ENCODE measurements around the gene ASXL3.

ASXL3 gene

GRCh38 chr18:33584548-33585430 is 6.8 kb downstream of the ASXL3 start:
- no peak for DNase-seq (ENCODE audit: low read depth)

GRCh38 chr18:33585431-33585775 is 7.4 kb downstream of the ASXL3 start:
- no peak overlapping the region for H3K9ac ChIP-seq (ENCODE audit: low read length)
- peaks cover 2% of the 10 kb centered on the region for H3K27me3 ChIP-seq (replicated peaks; ENCODE audit: control insufficient read depth, insufficient read depth, low read length)
- H3K4me3 ChIP-seq (ENCODE audit: low read length), result no peak overlapping the region
- DNase-seq (ENCODE audit: low read depth), result no peak
- H3K4me1 ChIP-seq (ENCODE audit: control insufficient read depth, insufficient read depth, low read length), result no peaks in the 10 kb centered on the region
- no peaks in the 10 kb centered on the region for H3K36me3 ChIP-seq (ENCODE audit: control insufficient read depth, insufficient read depth, low read length, severe bottlenecking)
- H3K9me3 ChIP-seq (ENCODE audit: control insufficient read depth, low read length), result no peaks in the 10 kb centered on the region

More at GRCh38 chr18:33584548-33585430, 6.8 kb downstream of the ASXL3 start:
- H3K27me3 ChIP-seq (replicated peaks; ENCODE audit: control insufficient read depth, insufficient read depth, low read length), result peaks cover 2% of the 10 kb centered on the region
- H3K4me1 ChIP-seq (ENCODE audit: control insufficient read depth, insufficient read depth, low read length), result no peaks in the 10 kb centered on the region
- no peaks in the 10 kb centered on the region for H3K36me3 ChIP-seq (ENCODE audit: control insufficient read depth, insufficient read depth, low read length, severe bottlenecking)
- H3K9me3 ChIP-seq (ENCODE audit: control insufficient read depth, low read length), result no peaks in the 10 kb centered on the region
- H3K9ac ChIP-seq (ENCODE audit: low read length), result no peak overlapping the region
- no peak overlapping the region for H3K4me3 ChIP-seq (ENCODE audit: low read length)

- no peaks in the 10 kb centered on the region for H3K4me1 ChIP-seq (ENCODE audit: control insufficient read depth, insufficient read depth, low read length)
Measured at GRCh38 chr18:33588361-33588760, 10.3 kb downstream of the ASXL3 start.

GRCh38 chr18:33593261-33593660 is 15.2 kb downstream of the ASXL3 start:
- no peaks in the 10 kb centered on the region for H3K36me3 ChIP-seq (ENCODE audit: control insufficient read depth, insufficient read depth, low read length, severe bottlenecking)
- H3K27me3 ChIP-seq (replicated peaks; ENCODE audit: control insufficient read depth, insufficient read depth, low read length), result no peaks in the 10 kb centered on the region
- no peak overlapping the region for H3K4me3 ChIP-seq (ENCODE audit: low read length)
- H3K9ac ChIP-seq (ENCODE audit: low read length), result no peak overlapping the region
- no peaks in the 10 kb centered on the region for H3K9me3 ChIP-seq (ENCODE audit: control insufficient read depth, low read length)
- no peak for DNase-seq (ENCODE audit: low read depth)
- peaks cover 10% of the 10 kb centered on the region for H3K4me1 ChIP-seq (ENCODE audit: control insufficient read depth, insufficient read depth, low read length)

More at GRCh38 chr18:33588361-33588760, 10.3 kb downstream of the ASXL3 start:
- Histone ChIP-seq H3K36me3 (ENCODE audit: control insufficient read depth, insufficient read depth, low read length, severe bottlenecking) (no peaks in the 10 kb centered on the region), H3K4me3 (ENCODE audit: low read length) (no peak overlapping the region), H3K9ac (ENCODE audit: low read length) (no peak overlapping the region), H3K9me3 (ENCODE audit: control insufficient read depth, low read length) (no peaks in the 10 kb centered on the region), H3K27me3 (replicated peaks; ENCODE audit: control insufficient read depth, insufficient read depth, low read length) (peaks cover 2% of the 10 kb centered on the region)
- no peak for DNase-seq (ENCODE audit: low read depth)

DNA sequence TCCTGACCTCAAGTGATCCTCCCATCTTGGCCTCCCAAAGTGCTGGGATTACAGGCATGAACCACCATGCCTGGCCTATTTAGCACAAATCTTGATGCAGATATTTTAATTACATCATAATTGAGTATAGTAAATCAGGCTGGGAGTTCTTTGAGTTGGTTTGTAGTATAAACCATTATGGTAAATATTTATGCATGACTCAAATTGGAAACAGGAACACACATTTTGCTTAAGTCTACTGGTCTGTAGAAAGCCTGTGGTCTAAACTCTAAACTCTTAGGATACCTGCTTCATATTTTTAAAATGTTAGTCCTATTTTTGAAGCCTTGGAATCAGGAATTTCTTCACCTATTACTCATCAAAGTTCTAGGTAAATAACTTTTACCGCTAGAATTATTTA is 16.8 kb downstream of the ASXL3 start:
- H3K9ac ChIP-seq (ENCODE audit: low read length), result no peak overlapping the region
- peaks cover 10% of the 10 kb centered on the region for H3K4me1 ChIP-seq (ENCODE audit: control insufficient read depth, insufficient read depth, low read length)
- no peak overlapping the region for H3K4me3 ChIP-seq (ENCODE audit: low read length)
- H3K9me3 ChIP-seq (ENCODE audit: control insufficient read depth, low read length), result no peaks in the 10 kb centered on the region
- DNase-seq (ENCODE audit: low read depth), result no peak
- H3K36me3 ChIP-seq (ENCODE audit: control insufficient read depth, insufficient read depth, low read length, severe bottlenecking), result no peaks in the 10 kb centered on the region
- H3K27me3 ChIP-seq (replicated peaks; ENCODE audit: control insufficient read depth, insufficient read depth, low read length), result no peaks in the 10 kb centered on the region

DNA sequence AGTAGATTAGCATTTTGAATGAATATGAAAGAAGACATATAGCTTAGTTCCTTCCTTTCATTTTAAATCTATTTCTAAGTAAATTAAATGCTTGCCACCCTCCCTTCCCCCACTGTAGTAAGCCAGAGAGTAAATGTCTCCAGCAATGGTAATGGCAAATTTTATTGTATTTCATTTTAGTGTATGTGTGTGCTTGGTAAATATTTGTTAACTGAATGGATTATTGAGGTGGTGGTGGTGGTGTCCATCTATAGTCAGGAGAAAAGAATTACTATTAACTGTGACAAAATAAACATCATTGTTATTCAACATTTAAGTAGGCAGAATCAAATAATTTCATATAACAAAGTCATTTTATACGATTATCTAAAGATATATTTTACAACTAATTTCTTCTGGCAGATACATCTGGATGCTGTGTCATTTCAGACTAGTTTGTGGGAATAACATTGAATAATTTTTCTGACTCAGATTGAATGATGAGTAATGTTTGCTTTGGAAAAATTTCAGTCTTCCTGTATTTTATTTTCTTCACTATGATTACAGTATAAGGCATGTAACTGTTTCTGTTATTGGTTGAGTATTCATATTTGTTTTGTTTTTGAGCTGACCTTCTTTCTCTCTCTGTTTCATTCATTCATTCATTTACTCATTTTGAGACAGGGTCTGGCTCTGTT is 18.3 kb downstream of the ASXL3 start:
- DNase-seq (ENCODE audit: low read depth), result peak; percentile 65
- Histone ChIP-seq H3K9ac (ENCODE audit: low read length) (no peak overlapping the region), H3K4me3 (ENCODE audit: low read length) (no peak overlapping the region), H3K27me3 (replicated peaks; ENCODE audit: control insufficient read depth, insufficient read depth, low read length) (no peaks in the 10 kb centered on the region), H3K36me3 (ENCODE audit: control insufficient read depth, insufficient read depth, low read length, severe bottlenecking) (no peaks in the 10 kb centered on the region), H3K4me1 (ENCODE audit: control insufficient read depth, insufficient read depth, low read length) (peaks cover 10% of the 10 kb centered on the region), H3K9me3 (ENCODE audit: control insufficient read depth, low read length) (no peaks in the 10 kb centered on the region)

DNA sequence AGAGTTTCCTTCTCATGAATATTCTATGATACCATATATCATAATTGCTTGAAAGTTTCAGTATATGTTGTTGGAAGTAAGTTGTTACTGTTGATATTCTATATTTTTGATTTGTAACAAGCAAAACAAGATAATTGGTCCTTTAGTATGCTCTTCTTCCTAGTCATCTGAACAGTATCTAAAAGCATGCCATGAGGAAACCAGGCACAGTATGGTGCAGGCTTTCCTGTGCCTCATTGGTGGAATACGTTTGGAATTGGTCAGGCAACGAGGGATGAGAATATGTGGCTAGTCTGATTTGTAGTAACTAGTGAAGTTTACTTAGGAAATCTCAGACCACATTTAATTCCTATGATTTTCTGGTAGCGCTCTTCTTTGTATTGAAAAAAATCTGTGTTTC is 22.8 kb downstream of the ASXL3 start:
- Histone ChIP-seq H3K4me1 (ENCODE audit: control insufficient read depth, insufficient read depth, low read length) (peaks cover 9% of the 10 kb centered on the region), H3K9me3 (ENCODE audit: control insufficient read depth, low read length) (no peaks in the 10 kb centered on the region), H3K4me3 (ENCODE audit: low read length) (no peak overlapping the region), H3K9ac (ENCODE audit: low read length) (no peak overlapping the region), H3K27me3 (replicated peaks; ENCODE audit: control insufficient read depth, insufficient read depth, low read length) (no peaks in the 10 kb centered on the region), H3K36me3 (ENCODE audit: control insufficient read depth, insufficient read depth, low read length, severe bottlenecking) (no peaks in the 10 kb centered on the region)
- no peak for DNase-seq (ENCODE audit: low read depth)

GRCh38 chr18:33603454-33603853 is 25.4 kb downstream of the ASXL3 start:
- H3K4me3 ChIP-seq (ENCODE audit: low read length), result no peak overlapping the region
- no peaks in the 10 kb centered on the region for H3K4me1 ChIP-seq (ENCODE audit: control insufficient read depth, insufficient read depth, low read length)
- H3K36me3 ChIP-seq (ENCODE audit: control insufficient read depth, insufficient read depth, low read length, severe bottlenecking), result no peaks in the 10 kb centered on the region
- no peak for DNase-seq (ENCODE audit: low read depth)
- H3K9me3 ChIP-seq (ENCODE audit: control insufficient read depth, low read length), result no peaks in the 10 kb centered on the region
- H3K9ac ChIP-seq (ENCODE audit: low read length), result no peak overlapping the region
- no peaks in the 10 kb centered on the region for H3K27me3 ChIP-seq (replicated peaks; ENCODE audit: control insufficient read depth, insufficient read depth, low read length)

DNA sequence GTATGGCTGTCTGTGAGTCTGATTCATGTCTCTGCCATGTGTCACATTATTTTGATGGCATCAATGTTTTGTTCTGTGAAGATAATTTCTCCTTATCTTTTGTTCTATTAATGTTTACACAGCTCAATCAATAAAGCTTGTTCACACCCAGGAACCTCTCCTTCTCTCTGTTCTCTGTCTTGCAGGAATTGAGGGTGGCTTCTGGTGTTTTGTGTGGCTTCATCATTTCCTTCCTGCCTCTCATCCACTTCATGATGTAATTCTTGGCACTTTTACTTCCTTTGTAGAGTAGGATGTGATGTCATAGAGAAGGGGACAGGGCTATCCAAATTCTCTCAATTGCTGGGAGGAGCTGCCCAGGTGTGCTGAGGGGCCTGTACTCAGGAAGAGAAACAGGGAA is 27.2 kb downstream of the ASXL3 start:
- Histone ChIP-seq H3K36me3 (ENCODE audit: control insufficient read depth, insufficient read depth, low read length, severe bottlenecking) (no peaks in the 10 kb centered on the region), H3K4me1 (ENCODE audit: control insufficient read depth, insufficient read depth, low read length) (no peaks in the 10 kb centered on the region), H3K9ac (ENCODE audit: low read length) (no peak overlapping the region), H3K4me3 (ENCODE audit: low read length) (no peak overlapping the region), H3K27me3 (replicated peaks; ENCODE audit: control insufficient read depth, insufficient read depth, low read length) (no peaks in the 10 kb centered on the region), H3K9me3 (ENCODE audit: control insufficient read depth, low read length) (no peaks in the 10 kb centered on the region)
- DNase-seq (ENCODE audit: low read depth), result no peak

GRCh38 chr18:33606621-33607020 is 28.6 kb downstream of the ASXL3 start:
- Histone ChIP-seq H3K9me3 (ENCODE audit: control insufficient read depth, low read length) (no peaks in the 10 kb centered on the region), H3K4me3 (ENCODE audit: low read length) (no peak overlapping the region), H3K4me1 (ENCODE audit: control insufficient read depth, insufficient read depth, low read length) (no peaks in the 10 kb centered on the region), H3K9ac (ENCODE audit: low read length) (no peak overlapping the region), H3K27me3 (replicated peaks; ENCODE audit: control insufficient read depth, insufficient read depth, low read length) (no peaks in the 10 kb centered on the region), H3K36me3 (ENCODE audit: control insufficient read depth, insufficient read depth, low read length, severe bottlenecking) (no peaks in the 10 kb centered on the region)
- DNase-seq (ENCODE audit: low read depth), result no peak

DNA sequence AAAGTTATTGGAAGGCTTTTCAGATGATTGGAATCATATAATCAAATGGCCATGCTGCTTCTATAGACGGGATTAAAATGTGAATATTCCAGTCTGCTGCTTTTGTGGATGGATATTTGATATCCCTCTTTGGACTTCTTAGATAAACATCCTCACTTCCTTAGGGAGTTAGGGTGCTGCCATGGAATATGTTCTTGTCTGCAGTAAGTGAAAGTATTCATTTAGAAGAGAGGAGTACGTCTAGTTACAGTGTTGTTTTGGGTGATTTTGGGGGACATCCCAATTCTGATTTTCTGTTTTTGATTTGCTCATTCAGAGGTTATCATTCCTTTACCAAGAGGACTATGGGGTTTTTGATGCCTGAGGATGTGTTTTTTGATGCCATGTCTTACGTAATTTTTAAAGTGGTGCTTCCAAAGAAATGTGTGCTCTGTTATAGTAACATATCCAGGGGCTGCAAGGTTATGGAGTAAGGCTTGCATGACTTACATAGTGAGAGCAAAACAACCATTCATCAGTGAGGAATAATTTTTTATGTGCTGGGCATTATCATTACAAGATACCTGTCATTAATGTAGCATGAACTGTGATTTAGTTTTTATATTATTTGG is 33.6 kb downstream of the ASXL3 start:
- H3K27me3 ChIP-seq (replicated peaks; ENCODE audit: control insufficient read depth, insufficient read depth, low read length), result no peaks in the 10 kb centered on the region
- H3K4me1 ChIP-seq (ENCODE audit: control insufficient read depth, insufficient read depth, low read length), result no peaks in the 10 kb centered on the region
- H3K9me3 ChIP-seq (ENCODE audit: control insufficient read depth, low read length), result no peaks in the 10 kb centered on the region
- no peaks in the 10 kb centered on the region for H3K36me3 ChIP-seq (ENCODE audit: control insufficient read depth, insufficient read depth, low read length, severe bottlenecking)
- H3K9ac ChIP-seq (ENCODE audit: low read length), result no peak overlapping the region
- H3K4me3 ChIP-seq (ENCODE audit: low read length), result no peak overlapping the region
- DNase-seq (ENCODE audit: low read depth), result no peak
